Hepatocyte (in vitro differentiated cells): ENCODE results near the gene PTPRH. TPM values are rescaled to one million over a fixed set of nuclear protein-coding genes. Genes with fewer than 3 reads are reported as not detected.

Experiments used
- DNase-seq: peaks from one replicate; pipeline ENCODE4 v3.0.0-alpha.2; 2016; ENCODE audit warnings: low spot score
- H2AFZ ChIP-seq: fragments of 200-600 bp; sonication (generic); 2 replicates; pipeline ENCODE4 v1.6.0; 2016; ENCODE audit warnings: antibody characterized with exemption, mild to moderate bottlenecking
- H3K27ac ChIP-seq: fragments of 200-600 bp; sonication (generic); 2 replicates; pipeline ENCODE4 v1.5.1; 2016; ENCODE audit warnings: mild to moderate bottlenecking
- H3K27me3 ChIP-seq: fragments of 200-600 bp; sonication (generic); 2 replicates; pipeline ENCODE4 v1.6.1; 2016
- H3K36me3 ChIP-seq: fragments of 200-600 bp; sonication (generic); replicated peaks from 2 replicates; pipeline ENCODE4 v1.5.1; 2016; ENCODE audit warnings: low read depth; ENCODE audit not compliant: insufficient read depth
- H3K4me1 ChIP-seq: fragments of 200-600 bp; sonication (generic); 2 replicates; pipeline ENCODE4 v1.5.1; 2016; ENCODE audit warnings: mild to moderate bottlenecking, moderate library complexity; ENCODE audit not compliant: insufficient read depth
- H3K4me2 ChIP-seq: fragments of 200-600 bp; sonication (generic); 2 replicates; pipeline ENCODE4 v1.6.0; 2016
- H3K4me3 ChIP-seq: fragments of 200-600 bp; sonication (generic); 2 replicates; pipeline ENCODE4 v1.5.1; 2016; ENCODE audit warnings: mild to moderate bottlenecking
- H3K79me2 ChIP-seq: fragments of 200-600 bp; sonication (generic); 2 replicates; pipeline ENCODE4 v1.6.0; 2017; ENCODE audit warnings: mild to moderate bottlenecking
- H3K9me2 ChIP-seq: fragments of 200-600 bp; sonication (generic); replicated peaks from 2 replicates; pipeline ENCODE4 v1.6.0; 2017; ENCODE audit warnings: mild to moderate bottlenecking; ENCODE audit not compliant: insufficient read depth
- H3K9me3 ChIP-seq: fragments of 200-600 bp; sonication (generic); 2 replicates; pipeline ENCODE4 v1.5.1; 2016; ENCODE audit warnings: low read depth, mild to moderate bottlenecking
- H4K20me1 ChIP-seq: fragments of 200-600 bp; sonication (generic); 2 replicates; pipeline ENCODE4 v1.6.0; 2016; ENCODE audit warnings: mild to moderate bottlenecking; ENCODE audit not compliant: insufficient read depth, poor library complexity, severe bottlenecking
- EZH2 ChIP-seq: fragments of 200-600 bp; sonication (generic); IDR thresholded peaks from 2 replicates; pipeline ENCODE4 v1.6.1; 2016; ENCODE audit warnings: antibody characterized with exemption, mild to moderate bottlenecking, borderline replicate concordance
- EZH2phosphoT487 ChIP-seq: fragments of 200-600 bp; sonication (generic); IDR thresholded peaks from one replicate; pipeline ENCODE4 v1.6.1; 2018; ENCODE audit warnings: antibody characterized with exemption, mild to moderate bottlenecking, low read depth, moderate library complexity; ENCODE audit not compliant: unreplicated experiment, severe bottlenecking
- WGBS: methylation state at CpG from one replicate; pipeline ENCODE4 v1.1.6; 2016; ENCODE audit warnings: low lambda C conversion rate; ENCODE audit errors: missing lambda C conversion rate; 5-methylcytosine and 5-hydroxymethylcytosine counted together
- polyA plus RNA-seq: library from polyadenylated mRNA; unstranded; fragments of >200 nt; fragmentation: Nextera tagmentation; extraction: Ambion mirVana; gene quantifications from 2 replicates; pipeline ENCODE4 v1.2.1, GENCODE V29; 2016
- total RNA-seq: library from RNA; depleted of rRNA; stranded (reverse); fragments of >200 nt; gene quantifications from 2 replicates; pipeline ENCODE4 v1.2.3, GENCODE V29; 2014
- TF ChIP-seq, protein P1 (sequence below): fragments of 200-600 bp; sonication (generic); IDR thresholded peaks from 2 replicates; pipeline ENCODE4 v1.5.1; 2016; ENCODE audit warnings: antibody characterized with exemption, mild to moderate bottlenecking; ENCODE audit not compliant: poor library complexity

PTPRH gene
- total and polyA plus RNA-seq, 2 experiments from 2014 or later, result 7.3 to 30.9 TPM

DNA sequence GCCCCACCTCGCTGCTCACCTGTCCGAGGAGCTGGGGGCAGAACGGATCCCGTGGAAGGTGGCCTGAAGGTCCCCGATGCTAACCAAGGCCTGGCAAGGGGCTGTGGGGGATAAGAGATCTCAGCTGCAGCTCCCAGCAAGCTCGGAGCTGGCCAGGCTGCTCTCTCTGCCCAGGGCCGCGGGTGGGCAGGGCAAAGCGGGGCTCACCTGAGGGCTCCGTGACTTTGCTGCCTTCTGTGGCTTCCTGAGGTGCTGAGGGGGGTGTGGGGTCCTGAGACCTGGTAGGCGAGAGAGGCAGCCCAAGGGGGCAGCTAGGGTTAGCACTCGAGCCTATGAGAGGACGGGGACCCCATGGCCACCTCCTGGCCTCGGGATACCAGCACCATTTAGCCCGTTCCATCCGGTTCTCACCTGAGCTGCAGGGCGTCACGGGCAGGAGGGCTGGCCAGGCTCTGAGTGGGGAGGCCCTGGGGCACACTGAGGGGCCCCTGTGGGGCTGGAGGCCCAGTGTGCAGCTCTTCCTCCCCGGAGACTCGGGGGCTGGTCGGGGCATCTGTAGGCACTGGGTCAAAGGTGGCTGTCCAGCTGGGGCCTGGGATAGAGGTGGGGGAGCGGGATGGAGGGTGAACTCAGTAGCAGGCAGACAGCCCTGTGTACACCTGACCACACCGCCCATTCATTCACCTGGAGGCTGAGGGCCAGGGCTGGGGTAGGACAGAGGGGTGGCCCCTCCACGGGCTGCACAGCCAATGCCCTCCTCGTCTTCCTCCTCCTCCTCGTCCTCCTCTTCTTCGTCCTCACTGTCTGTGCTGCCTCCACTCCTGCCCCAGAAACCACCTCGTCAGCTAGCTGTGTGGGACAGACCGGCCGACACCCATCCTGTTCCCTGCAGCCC is 22.3 kb upstream of the PTPRH start:
- 94% methylated on average over 28 of the region's 30 CpGs for WGBS
- Histone ChIP-seq H3K4me2 (no peak overlapping the region), H4K20me1 (no peaks in the 10 kb centered on the region), H3K9me3 (no peaks in the 10 kb centered on the region), H2AFZ (no peak overlapping the region), H3K27me3 (no peaks in the 10 kb centered on the region), H3K9me2 (no peaks in the 10 kb centered on the region), H3K4me3 (no peak overlapping the region), H3K36me3 (no peaks in the 10 kb centered on the region), H3K27ac (no peak overlapping the region), H3K4me1 (peaks cover 19% of the 10 kb centered on the region), H3K79me2 (peaks cover 13% of the 10 kb centered on the region)
- no peak for TF ChIP-seq EZH2
- TF ChIP-seq EZH2phosphoT487, result no peak
- TF ChIP-seq, protein P1, sequence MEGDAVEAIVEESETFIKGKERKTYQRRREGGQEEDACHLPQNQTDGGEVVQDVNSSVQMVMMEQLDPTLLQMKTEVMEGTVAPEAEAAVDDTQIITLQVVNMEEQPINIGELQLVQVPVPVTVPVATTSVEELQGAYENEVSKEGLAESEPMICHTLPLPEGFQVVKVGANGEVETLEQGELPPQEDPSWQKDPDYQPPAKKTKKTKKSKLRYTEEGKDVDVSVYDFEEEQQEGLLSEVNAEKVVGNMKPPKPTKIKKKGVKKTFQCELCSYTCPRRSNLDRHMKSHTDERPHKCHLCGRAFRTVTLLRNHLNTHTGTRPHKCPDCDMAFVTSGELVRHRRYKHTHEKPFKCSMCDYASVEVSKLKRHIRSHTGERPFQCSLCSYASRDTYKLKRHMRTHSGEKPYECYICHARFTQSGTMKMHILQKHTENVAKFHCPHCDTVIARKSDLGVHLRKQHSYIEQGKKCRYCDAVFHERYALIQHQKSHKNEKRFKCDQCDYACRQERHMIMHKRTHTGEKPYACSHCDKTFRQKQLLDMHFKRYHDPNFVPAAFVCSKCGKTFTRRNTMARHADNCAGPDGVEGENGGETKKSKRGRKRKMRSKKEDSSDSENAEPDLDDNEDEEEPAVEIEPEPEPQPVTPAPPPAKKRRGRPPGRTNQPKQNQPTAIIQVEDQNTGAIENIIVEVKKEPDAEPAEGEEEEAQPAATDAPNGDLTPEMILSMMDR, result no peak
- DNase-seq, result no peak

DNA sequence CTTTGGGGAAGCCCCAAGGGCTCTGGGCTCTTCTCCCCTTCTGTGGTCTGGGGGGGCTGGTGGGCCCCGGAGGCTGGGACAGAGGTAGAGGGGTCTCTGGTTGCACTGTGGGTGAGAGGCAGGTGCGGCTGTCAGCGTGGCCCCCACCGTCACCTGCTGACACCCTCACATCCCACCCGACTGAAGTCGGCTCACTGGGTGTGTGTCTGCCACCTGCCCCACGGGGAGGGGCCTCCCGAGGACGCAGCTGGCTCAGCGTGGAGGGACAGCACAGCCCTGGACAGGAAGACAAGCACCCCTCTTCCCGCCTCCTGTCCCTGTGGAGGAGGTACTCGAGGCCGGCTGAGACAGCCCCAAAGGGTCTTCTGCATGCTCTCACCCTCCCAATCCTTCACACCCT is 21.5 kb upstream of the PTPRH start:
- 93% methylated on average over 12 of the region's 13 CpGs for WGBS

DNA sequence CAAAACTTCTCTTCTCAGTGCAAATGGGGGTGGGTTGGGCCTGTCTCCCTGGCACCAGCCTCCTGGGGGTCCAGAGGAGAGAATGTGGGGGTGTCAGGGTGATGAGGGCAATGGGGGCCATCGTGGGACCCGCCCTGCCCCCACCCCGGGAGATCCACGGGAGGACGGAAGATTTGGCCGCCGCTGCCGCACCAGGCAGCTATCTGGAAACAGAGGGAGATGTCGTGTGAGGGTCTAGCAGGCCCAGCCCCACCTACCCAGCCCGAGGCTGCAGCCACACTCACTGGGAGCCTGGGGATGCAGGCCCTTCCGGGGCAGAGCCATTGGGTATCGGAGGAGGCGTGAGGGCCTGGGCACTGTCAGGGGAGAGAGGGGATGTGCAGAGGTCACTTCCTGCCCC is 21.0 kb upstream of the PTPRH start:
- Histone ChIP-seq H3K4me3 (no peak overlapping the region), H2AFZ (no peak overlapping the region), H3K79me2 (peaks cover 21% of the 10 kb centered on the region), H3K27me3 (no peaks in the 10 kb centered on the region), H3K27ac (peak overlapping the region; percentile 97), H3K36me3 (no peaks in the 10 kb centered on the region), H3K4me1 (peaks cover 19% of the 10 kb centered on the region), H3K9me2 (no peaks in the 10 kb centered on the region), H4K20me1 (no peaks in the 10 kb centered on the region), H3K9me3 (no peaks in the 10 kb centered on the region), H3K4me2 (no peak overlapping the region)
- 92% methylated on average over 7 of the region's 13 CpGs for WGBS
- TF ChIP-seq, protein P1, result no peak
- no peak for TF ChIP-seq EZH2
- TF ChIP-seq EZH2phosphoT487, result no peak
- no peak for DNase-seq

More for the DNA sequence above, 21.5 kb upstream of the PTPRH start:
- Histone ChIP-seq H3K9me3 (no peaks in the 10 kb centered on the region), H3K27ac (no peak overlapping the region), H3K36me3 (no peaks in the 10 kb centered on the region), H3K9me2 (no peaks in the 10 kb centered on the region), H2AFZ (no peak overlapping the region), H3K27me3 (no peaks in the 10 kb centered on the region), H3K79me2 (peaks cover 19% of the 10 kb centered on the region), H3K4me1 (peaks cover 19% of the 10 kb centered on the region), H4K20me1 (no peaks in the 10 kb centered on the region), H3K4me2 (no peak overlapping the region), H3K4me3 (no peak overlapping the region)
- no peak for DNase-seq
- TF ChIP-seq EZH2, result no peak
- TF ChIP-seq EZH2phosphoT487, result no peak
- TF ChIP-seq, protein P1, result no peak
